HEK293 (cell line): ENCODE results near the gene ERFE.

ENCODE experiments used
- CTCF ChIP-seq: fragments of 450-650 bp; formaldehyde crosslinking; IDR thresholded peaks from 2 replicates; pipeline ENCODE4 v1.5.1; 2016; ENCODE audit warnings: missing biosample characterization, missing genetic modification characterization
- GLIS1 ChIP-seq: fragments of 450-650 bp; formaldehyde crosslinking; IDR thresholded peaks from 2 replicates; pipeline ENCODE4 v1.5.1; 2016; ENCODE audit warnings: missing biosample characterization, missing genetic modification characterization
- ZBTB26 ChIP-seq: fragments of 450-650 bp; formaldehyde crosslinking; optimal IDR thresholded peaks from 2 replicates; pipeline ENCODE3; 2016; ENCODE audit warnings: missing biosample characterization, mild to moderate bottlenecking, missing genetic modification characterization
- ZBTB8A ChIP-seq: fragments of 450-650 bp; formaldehyde crosslinking; IDR thresholded peaks from 2 replicates; pipeline ENCODE4 v1.5.1; 2016; ENCODE audit warnings: missing biosample characterization, missing genetic modification characterization
- ZFP3 ChIP-seq: fragments of 450-650 bp; formaldehyde crosslinking; IDR thresholded peaks from 2 replicates; pipeline ENCODE4 v1.5.1; 2016; ENCODE audit warnings: low read depth, missing biosample characterization, missing genetic modification characterization
- ZNF121 ChIP-seq: fragments of 450-650 bp; formaldehyde crosslinking; IDR thresholded peaks from 2 replicates; pipeline ENCODE4 v1.5.1; 2016; ENCODE audit warnings: missing biosample characterization, missing genetic modification characterization
- ZNF302 ChIP-seq: fragments of 450-650 bp; formaldehyde crosslinking; IDR thresholded peaks from 2 replicates; pipeline ENCODE4 v1.5.1; 2016; ENCODE audit warnings: missing biosample characterization, missing genetic modification characterization, low read depth
- ZNF670 ChIP-seq: fragments of 450-650 bp; formaldehyde crosslinking; IDR thresholded peaks from 2 replicates; pipeline ENCODE4 v1.5.1; 2016; ENCODE audit warnings: missing biosample characterization, missing genetic modification characterization, low read depth
- TF ChIP-seq, protein P1 (sequence below): sonication (generic); formaldehyde crosslinking; IDR thresholded peaks from 2 replicates; pipeline ENCODE4 v1.8.1; 2022; ENCODE audit warnings: mild to moderate bottlenecking, moderate library complexity, missing genetic modification reagents
- TF ChIP-seq, protein P2 (sequence below): fragments of 450-650 bp; formaldehyde crosslinking; IDR thresholded peaks from 2 replicates; pipeline ENCODE4 v1.5.1; 2016; ENCODE audit warnings: missing biosample characterization, missing genetic modification characterization

GRCh38 chr2:238119756-238120462, 38.9 kb upstream of the ERFE start:
- TF ChIP-seq, protein P1, sequence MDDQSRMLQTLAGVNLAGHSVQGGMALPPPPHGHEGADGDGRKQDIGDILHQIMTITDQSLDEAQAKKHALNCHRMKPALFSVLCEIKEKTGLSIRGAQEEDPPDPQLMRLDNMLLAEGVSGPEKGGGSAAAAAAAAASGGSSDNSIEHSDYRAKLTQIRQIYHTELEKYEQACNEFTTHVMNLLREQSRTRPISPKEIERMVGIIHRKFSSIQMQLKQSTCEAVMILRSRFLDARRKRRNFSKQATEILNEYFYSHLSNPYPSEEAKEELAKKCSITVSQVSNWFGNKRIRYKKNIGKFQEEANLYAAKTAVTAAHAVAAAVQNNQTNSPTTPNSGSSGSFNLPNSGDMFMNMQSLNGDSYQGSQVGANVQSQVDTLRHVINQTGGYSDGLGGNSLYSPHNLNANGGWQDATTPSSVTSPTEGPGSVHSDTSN (CRISPR knock-in tag), result no peak
- TF ChIP-seq CTCF (tag by site-specific recombination), result no peak
- no peak for TF ChIP-seq ZBTB8A (tag by site-specific recombination)
- TF ChIP-seq ZNF670 (tag by site-specific recombination), result no peak
- TF ChIP-seq GLIS1 (tag by site-specific recombination), result no peak
- no peak for TF ChIP-seq ZNF302
- TF ChIP-seq ZBTB26 (tag by site-specific recombination), result no peak
- TF ChIP-seq, protein P2, sequence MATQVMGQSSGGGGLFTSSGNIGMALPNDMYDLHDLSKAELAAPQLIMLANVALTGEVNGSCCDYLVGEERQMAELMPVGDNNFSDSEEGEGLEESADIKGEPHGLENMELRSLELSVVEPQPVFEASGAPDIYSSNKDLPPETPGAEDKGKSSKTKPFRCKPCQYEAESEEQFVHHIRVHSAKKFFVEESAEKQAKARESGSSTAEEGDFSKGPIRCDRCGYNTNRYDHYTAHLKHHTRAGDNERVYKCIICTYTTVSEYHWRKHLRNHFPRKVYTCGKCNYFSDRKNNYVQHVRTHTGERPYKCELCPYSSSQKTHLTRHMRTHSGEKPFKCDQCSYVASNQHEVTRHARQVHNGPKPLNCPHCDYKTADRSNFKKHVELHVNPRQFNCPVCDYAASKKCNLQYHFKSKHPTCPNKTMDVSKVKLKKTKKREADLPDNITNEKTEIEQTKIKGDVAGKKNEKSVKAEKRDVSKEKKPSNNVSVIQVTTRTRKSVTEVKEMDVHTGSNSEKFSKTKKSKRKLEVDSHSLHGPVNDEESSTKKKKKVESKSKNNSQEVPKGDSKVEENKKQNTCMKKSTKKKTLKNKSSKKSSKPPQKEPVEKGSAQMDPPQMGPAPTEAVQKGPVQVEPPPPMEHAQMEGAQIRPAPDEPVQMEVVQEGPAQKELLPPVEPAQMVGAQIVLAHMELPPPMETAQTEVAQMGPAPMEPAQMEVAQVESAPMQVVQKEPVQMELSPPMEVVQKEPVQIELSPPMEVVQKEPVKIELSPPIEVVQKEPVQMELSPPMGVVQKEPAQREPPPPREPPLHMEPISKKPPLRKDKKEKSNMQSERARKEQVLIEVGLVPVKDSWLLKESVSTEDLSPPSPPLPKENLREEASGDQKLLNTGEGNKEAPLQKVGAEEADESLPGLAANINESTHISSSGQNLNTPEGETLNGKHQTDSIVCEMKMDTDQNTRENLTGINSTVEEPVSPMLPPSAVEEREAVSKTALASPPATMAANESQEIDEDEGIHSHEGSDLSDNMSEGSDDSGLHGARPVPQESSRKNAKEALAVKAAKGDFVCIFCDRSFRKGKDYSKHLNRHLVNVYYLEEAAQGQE (tag by site-specific recombination), result no peak
- no peak for TF ChIP-seq ZNF121
- no peak for TF ChIP-seq ZFP3 (tag by site-specific recombination)
